HG03442 (cell line): ENCODE measurements around the gene ZNF282.

Experiments used
- ATAC-seq: cut with Tn5 transposase; IDR thresholded peaks from one replicate; pipeline ENCODE4 v1.9.1; 2021; ENCODE audit warnings: mild to moderate bottlenecking, moderate library complexity; ENCODE audit not compliant: unreplicated experiment

ZNF282 gene

DNA sequence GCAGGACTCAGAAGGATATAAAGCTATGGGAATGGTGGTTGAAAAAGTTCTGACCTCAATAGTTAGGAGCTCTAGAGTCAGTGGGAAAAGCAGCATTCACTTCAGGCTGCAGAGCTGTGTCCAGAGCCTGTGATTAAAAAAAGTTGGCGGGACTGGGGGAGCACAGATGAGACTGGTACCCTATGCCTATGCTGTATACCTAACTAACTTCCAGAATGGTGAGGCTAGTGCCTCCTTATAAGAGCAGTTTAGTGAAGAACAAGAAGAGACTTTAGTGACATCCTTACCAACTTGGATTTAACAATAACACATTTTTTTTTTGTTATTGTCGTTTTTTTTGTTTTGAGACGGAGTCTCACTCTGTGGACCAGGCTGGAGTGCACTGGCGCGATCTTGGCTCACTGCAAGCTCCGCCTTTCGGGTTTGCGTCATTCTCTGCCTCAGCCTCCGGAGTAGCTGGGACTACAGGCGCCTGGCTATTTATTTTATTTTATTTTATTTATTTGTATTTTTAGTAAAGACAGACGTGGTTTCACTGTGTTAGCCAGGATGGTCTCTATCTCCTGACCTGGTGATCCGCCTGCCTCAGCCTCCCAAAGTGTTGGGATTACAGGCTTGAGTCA, 6.6 kb upstream of the ZNF282 start:
- ATAC-seq, result no peak

DNA sequence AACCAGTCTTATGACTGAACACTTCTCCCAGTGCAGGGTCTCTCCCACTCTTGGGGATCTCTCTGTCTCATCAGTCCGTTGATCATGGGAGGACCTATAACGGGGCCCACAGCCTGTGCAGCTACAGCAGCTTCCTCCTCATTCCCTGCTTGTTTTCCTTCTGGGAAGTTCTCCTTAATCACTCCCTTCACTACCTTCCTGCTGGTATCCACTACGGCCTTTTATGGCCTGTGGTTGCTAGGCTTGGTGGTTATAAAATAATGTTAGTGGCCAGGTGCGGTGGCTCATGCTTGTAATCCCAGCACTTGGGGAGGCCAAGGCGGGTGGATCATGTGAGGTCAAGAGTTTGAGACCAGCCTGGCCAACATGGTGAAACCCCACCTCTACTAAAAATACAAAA, 3.5 kb upstream of the ZNF282 start:
- no peak for ATAC-seq

DNA sequence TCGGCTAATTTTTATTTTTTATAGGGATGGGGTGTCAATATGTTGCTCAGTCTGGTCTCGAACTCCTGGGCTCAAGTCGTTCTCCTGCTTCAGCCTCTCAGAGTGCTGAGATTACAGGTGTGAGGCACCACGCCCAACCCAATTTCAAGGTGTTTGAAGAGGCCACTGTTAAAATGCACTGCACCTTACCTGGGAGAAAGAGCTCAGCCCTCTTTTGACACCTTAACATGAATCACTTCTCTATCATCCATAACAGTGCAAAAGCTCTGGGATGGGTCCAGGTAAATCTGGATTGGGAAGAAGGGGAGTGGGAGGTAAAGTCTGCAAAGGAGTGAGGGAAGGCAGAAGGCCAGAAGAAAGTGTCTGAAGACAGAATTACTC, 557 bp upstream of the ZNF282 start:
- no peak for ATAC-seq

DNA sequence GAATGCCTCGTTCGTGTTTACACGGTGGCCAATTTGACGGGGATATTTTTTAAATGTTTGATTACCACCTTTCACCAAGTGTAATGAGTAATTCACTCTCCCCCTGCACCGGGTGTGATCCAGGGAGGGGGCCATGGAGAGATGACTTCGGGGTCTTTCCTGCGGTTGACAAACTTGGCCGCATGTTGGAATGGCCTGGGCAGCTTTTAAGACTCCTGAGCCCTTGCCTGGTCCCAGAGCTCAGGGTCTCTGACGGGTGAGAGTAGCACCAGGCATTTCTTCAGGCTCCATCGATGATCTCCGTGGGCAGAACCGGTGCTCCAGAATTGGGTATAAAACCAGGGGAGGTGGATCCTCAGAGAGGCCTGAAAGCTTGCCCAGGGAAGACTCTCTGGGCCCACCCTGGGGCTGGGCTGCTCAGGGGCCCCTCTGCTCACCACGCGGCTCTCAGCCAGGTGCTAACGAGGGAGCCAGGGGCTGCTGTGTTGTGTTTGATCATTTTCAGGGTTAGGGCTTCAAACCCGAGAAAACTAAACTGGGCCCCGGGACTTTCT, 882 bp downstream of the ZNF282 start:
- peak; percentile 11 for ATAC-seq

DNA sequence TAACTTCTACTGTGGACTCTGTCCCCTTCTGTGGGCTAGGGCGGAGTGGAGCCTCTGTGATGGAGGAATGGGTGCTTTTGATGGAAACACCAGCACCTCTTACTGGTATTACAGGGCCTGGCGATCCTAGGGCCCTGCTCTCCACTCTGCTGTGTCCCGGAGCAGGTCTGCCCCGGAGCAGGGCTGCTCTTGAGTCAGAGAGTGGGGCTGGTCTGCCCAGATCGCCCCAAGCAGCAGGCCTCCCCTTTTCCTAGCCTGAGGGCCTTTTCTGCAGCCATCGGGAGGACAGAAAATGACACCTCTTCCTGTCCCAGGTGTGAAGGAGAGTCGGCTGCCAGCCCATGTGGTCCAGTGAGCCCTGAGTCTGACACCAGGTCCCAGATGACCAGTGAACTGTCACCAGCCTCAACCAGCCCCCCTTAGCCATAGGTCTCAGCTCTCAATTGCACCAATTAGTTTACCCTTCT, 1.4 kb downstream of the ZNF282 start:
- ATAC-seq, result peak; percentile 9

DNA sequence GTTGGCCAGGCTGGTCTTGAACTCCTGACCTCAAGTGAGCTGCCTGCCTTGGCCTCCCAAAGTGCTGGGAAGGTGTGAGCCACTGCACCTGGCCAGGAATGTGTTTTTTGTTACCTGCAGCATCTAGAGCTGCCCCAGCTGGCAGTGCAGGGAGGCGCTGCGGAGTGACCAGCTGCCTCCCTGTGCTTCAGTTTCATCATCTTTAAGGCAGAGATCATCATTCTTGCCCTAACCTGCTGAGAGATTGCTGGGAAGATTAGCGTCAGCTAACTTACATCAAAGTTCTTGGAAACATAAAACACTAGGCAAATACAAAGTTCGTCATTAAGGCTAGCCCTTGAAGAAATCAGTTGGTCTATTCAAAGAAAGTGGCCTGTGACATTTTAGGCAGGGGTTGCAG, 2.3 kb downstream of the ZNF282 start:
- ATAC-seq, result no peak

DNA sequence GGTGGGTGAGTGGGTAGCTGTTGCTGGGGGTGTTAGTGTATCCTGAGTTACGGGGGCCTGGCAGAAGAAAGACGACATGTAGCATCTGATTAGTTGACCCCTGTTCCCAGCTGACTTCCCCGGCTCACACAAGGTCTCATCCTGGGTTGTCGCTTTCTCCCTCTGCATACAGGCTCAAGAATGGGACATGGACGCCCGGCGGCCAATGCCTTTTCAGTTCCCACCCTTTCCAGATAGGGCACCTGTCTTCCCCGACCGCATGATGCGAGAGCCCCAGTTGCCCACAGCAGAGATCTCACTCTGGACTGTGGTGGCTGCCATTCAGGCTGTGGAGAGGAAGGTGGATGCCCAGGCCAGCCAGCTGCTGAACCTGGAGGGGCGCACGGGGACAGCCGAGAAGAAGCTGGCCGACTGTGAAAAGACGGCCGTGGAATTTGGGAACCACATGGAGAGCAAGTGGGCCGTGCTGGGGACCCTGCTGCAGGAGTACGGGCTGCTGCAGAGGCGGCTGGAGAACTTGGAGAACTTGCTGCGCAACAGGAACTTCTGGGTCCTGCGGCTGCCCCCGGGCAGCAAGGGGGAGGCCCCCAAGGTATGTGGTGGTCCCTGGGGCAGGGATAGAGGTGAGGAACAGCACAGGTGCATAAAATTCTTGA, 2.9 kb downstream of the ZNF282 start:
- no peak for ATAC-seq

DNA sequence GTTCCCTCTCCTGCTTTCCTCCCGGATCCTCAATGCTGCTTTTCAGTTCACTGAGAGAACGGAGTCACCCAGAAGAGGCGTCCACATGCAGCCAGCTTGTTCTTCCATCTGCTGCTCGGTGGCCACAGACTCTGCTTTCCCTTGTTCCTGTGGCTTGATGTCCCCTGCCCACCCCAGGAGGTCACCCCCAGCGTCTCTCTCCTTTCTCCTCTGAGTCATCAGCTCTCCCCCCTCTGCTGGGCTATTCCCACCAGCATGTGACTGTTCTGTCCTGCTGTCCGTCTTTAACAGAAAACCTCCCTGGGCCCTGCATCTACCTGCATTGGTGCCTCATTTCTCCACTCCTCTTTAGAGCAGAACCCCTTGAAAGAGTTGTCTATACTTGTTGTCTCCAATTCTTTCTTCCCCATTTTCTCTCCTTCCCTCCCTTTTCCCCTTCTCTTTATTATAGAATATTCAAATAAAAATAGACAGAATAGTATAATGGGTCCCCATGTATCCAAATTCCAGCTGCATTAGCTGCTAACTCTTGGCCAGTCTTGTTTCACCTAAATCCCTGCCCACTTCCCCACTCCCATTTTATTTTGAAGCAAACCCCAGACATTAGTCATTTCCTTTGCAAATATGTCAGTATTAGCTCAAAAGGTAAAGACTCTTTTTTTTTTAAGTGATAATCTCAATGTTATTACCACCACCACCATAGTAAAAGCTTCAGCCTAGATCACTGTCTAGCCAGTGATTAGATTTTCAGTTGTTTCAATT, 4.1 kb downstream of the ZNF282 start:
- no peak for ATAC-seq

DNA sequence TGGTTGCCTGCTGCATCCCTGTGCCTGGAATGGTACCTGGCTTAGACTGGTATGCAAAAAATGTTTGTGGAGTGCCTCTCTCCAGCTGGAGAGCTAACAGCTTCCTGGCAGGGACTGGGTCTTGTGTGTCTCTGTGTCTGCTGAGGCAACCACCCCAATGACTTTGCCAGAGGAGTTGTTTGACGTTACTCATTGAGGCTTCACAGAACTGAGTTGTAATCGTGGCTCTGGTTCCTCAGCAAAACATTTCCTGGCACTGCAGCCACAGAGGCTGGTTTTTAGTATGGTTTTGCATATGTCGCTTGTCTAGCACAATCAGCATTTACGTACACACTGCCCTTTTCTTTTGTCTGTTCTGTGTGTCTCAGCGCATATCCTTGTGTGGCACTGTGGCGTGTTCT, 7.5 kb downstream of the ZNF282 start:
- no peak for ATAC-seq

DNA sequence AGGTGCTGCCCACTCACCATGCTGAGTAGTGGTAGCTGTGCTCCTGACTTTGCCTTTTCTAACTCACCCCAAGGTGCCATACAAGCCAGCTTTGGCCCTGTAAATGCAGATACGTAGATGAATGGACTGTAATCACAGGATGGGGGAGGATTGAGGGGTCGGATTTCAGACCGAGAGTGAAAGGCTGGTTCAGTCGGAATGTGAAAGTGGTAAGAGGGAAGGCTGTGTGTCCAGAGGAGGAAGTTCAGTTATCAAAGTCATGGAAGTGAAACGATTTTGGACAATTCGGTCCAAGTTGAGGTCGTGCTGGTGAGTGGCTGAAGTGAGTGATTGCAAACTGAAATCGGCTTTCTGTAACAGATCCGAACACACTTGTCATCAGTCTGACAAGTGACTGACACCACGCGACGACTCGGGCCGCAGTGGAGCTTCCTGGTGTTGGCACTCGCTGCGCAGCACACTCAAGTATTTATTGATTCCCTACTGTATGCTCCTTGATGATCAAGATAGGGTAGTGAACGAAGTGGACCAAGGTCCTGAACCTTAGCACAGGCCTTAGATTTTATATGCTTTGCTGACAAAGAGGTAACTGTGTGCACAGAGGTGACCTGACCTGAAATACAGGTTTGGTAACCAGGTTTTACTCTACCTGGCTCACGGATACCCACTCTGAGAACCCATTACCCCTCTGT, 10.5 kb downstream of the ZNF282 start:
- ATAC-seq, result no peak

DNA sequence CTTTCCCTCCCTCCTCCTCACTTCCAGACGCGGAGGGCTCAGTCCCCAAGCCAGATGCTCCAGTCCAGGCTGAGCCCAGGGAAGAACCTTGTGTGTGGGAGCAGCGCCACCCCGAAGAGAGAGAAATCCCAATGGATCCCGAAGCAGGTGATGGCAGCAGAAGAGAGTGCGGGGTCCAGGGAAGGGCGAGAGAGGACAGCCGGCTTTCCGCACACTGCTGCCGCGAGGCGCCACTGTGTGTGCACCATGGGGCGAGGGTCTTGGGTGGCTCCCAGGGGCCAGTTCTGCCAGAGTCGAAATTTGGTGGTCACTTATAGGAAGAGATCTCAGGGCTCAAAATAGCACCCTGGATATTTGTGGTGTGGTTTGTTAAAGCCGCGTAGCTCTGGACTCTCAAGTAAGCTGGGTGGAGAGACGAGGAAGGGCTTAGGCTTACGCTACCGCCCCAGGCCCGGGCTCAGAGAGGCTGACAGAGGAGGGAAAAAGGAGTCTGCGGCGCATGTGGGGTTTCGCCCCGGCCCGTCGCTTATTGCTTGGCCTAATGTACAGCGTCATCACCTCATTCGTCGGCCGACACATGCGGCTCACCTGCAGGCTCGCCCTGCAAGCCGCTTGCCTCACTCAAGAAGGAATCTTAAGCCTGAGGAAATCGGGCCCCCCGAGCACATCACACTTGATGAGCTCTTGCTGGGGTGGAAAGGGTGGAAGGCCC, 12.1 kb downstream of the ZNF282 start:
- no peak for ATAC-seq

DNA sequence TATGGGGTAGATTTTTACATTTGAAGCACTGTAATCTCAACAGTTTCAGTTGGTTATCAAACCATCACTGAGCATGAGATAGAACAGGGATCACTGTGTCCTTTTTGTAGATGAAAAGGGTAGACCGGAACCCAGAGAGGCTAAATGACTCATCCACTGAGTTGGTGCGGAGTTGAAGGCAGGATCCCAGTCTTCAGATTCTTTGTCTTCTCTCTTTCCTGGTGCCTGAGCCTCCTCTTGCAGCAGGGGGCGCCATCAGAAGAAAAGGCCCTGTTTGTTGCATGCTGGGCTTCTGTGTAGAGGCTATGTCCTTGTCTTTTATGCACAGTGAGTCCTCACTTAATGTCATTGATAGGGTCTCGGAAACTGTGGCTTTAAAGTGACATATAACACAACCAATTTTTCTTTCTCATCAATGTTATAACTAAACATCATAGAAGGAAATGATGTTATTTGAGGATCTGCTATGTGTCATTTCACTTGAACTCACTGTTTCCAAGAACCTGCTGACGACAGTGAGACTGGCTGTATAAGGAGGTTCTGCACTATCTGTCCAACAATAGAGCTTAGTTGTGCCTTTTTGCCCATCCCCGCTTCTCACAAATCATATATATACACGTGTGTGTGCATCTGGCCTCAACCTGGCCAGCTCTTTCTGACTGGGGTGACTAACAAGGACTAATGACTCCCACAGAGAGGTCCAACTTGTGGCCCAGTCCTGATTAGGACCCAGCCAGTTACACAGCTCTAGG, 14.3 kb downstream of the ZNF282 start:
- ATAC-seq, result no peak

DNA sequence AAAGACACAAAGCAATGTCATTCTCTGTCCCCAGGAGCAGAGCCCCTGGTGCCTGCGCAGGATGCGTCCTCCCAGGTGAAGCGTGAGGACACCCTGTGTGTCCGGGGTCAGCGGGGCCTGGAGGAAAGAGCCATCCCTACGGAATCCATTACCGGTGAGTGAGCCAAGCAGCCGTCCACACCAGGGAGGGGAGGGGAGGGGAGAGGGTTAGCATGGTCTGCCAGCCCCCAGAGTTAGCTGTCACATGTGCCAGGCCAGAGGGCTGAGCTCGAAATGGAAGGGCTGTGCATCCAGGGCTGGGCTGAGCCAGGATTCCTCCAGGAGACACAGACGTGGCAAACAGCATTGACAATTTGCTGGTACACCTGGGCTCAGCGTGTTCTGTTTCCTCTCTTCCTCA, 15.2 kb downstream of the ZNF282 start:
- ATAC-seq, result no peak

DNA sequence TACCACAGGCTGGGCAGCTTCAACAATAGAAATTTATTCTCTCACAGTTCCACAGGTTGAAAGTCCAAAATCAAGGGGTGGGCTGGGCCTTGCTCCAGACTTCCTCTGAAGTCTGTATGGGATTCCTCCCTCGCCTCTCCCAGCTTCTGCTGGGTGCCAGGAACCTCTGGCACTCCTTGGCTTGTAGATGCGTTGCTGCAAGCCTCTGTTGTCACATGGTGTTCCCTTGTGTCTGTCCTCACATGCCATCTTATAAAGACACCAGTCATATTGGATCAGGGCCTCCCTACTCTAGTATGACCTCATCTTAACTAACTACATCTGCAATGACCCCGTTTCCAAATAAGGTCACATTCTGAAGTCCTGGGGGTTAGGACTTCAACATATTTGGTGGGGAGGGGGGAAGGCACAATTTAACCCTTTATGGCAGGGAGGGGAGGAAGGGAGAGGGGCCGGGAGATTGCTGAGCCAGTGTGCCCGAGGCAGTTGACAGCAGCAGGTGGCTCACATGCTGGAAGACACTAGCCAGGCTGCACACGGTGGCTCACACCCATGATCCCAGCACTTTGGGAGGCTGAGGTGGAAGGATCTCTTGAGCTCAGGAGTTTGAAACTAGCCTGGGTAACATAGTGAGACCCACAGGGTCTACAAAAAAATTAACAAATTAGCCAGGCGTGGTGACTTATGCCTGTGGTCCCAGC, 18.8 kb downstream of the ZNF282 start:
- no peak for ATAC-seq

DNA sequence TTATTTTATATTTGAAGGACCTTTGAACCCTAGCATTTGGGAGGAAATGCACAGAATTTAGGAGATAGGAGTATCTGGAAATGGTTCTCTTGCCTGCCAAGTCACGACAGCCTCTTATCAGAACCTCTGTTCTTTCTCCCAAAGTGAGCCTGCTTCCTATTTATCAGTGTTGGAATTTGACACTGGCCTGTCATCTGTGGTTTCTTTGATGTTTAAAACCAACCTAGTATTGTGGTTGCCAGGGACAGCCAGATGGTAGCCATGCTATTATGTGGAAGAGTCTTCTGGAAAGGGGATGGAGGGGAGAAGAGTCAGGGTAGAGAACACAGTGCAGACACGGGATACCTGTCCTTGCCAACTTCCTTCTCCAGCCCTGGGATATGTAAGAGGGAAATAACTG, 21.1 kb downstream of the ZNF282 start:
- ATAC-seq, result no peak

DNA sequence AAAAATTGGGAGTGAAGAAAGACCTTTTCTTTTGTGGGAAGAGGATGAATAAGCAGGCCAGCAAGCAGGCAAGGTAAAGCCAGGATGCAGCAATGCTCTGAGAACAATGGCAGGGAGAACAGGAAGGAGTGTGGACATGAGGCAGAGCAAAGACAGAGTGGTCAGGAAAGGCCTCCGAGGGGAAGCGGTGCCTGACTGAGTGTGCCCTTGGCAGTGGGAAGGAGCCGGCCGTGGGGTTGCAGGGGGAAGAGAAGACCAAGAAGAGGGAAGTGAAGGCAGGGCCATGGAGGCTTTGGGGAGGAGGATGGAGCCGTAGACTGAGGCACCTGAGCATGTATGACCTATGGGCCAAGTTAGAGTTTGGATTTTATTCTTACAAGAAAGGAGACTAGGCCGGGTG, 22.2 kb downstream of the ZNF282 start:
- no peak for ATAC-seq

DNA sequence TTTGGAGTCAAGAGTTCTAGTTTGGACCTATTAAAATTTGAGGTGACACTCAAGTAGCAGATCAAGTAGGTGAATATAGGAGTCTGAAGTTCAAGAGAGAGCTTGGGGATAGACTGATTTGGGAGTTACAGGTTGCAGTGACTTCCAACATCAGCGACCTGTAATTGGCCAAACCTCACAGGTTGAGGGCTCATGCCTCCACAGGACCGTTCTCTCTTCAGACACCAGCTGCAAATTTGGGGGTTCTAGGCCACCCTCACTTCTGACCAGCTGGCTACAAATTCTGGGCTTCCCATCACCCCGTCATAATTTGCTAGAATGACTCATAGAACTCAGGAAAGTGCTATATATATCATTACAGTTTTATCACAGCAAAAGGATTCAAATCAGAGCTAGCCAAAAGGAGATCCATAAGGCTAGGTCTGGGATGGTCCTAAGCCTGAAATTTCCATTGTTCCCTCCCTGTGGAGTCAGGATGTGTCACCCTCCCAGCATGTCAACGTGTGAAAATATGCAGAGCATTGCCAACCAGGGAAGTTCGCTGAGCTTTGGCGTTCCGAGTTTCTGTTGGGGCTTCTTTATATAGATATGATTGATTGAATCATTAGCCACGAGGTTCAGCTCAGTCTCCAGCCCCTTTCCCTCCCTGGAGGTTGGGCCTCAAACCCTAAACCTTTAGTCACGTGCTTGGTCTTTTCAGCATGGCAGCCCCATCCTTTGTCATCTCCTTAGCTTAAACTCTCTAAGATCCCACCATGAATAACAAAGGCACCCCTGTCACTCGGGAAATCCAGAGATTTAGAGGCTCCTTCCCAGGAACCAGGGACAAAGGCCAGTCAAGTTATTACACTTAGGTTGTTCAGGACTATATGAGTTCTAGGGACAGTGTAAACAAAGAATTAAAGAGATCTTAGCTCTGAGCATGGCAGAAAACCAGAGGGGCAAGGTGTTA, 23.4 kb downstream of the ZNF282 start:
- ATAC-seq, result no peak

DNA sequence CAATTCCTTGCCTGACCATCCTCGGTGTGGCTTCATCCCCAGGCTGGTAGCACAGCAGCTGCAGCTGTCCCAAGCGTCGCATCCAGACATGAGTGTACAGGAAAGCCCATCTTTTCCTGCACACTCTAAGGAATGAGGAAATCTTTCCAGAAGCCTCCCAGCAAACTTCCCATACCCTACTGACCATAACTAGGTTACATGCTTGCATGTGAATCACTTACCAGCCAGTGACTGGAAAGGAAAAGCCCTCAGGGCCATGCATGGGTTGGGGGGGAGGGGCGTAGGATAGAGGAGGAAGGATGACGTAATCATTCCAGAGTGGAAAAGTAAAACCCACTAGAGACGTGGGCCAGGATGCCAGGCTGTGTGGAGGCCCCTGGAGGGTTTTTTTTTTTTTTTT, 25.2 kb downstream of the ZNF282 start:
- no peak for ATAC-seq
